ENCODE measurements around the gene PRKCA. TPM values are rescaled to one million over a fixed set of nuclear protein-coding genes. Genes with fewer than 3 reads are reported as not detected.
A peak's percentile ranks its signal among the peaks of the same experiment; 100 is the strongest.
"Not testable (repeated sequence)": the region's sequence is repeated elsewhere in the genome, so short reads cannot be mapped to it uniquely, and the experiment has no call there.

PRKCA gene
- total RNA-seq, 1 donor from 2014 or later = 4.3 TPM

DNA sequence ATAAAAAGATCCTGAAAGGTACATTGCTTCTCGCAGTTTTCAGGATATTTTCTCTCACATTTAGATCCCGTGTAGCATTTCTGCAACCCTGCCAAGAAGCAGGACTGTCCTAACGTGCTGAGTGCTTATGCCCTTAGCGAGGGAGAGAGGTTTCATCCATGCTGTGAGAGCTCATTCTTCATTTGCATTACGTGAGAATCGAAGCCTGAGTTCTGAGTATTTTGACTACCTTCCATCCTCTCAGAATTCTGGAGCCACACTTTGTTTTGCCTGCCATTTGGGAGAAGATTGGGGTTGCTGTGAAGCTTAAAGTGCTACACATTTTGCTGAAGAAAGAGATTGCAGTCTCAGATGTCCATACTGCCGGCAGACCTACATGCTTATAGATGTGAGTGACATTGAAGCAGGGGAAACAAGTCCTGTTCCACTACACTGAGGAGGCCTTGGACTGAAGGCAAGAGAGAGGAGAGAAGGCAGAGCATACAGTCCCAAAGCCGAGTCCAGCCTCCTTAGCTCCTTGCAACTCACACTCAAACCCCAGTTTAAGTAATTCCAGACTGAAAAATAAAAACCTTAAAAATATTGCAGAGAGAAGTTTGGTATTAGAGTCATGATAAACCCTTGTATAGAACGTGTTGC, 183.0 kb downstream of the PRKCA start:
- no peak for DNase-seq (ENCODE audit: low spot score)

DNA sequence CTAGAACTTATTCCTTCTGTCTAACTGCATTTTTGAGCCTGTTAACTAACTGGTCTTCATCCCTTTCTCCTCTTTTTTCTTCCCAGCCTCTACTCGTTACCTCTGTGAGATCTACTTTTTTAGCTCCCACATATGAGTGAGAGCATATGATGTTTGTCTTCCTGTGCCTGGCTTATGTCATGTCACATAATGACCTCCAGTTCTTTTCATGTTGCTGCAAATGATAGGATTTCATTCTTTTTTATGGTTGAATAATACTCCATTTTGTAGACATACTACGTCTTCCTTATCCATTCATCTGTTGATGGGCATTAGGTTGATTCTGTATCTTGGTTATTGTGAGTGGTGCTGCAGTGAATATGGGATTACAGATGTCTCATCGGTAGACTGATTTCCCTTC, 184.7 kb downstream of the PRKCA start:
- no peak for DNase-seq (ENCODE audit: low spot score)

DNA sequence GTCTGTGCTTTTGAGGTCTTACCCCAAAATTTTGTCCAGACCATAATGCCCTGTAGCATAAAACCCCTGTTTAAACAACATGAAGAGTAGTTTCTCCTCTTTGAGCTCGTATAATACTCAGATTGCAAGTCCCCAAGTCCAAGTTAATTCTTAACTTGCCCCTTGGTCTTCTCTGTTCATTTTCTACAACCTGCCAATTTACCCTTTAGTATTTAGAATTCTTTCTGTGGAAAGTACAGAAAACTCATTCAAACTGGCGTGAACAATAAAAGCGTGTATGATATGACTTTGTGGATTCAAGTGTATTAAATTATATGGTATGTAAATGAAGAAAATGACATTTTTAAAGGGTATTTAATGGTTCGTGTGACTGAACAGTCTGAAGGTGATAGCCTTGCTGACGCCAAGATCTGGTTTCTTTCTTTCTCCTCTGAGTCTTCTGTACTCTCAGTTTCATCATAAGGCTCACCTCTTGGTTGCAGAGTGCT, 185.6 kb downstream of the PRKCA start:
- no peak for DNase-seq (ENCODE audit: low spot score)

DNA sequence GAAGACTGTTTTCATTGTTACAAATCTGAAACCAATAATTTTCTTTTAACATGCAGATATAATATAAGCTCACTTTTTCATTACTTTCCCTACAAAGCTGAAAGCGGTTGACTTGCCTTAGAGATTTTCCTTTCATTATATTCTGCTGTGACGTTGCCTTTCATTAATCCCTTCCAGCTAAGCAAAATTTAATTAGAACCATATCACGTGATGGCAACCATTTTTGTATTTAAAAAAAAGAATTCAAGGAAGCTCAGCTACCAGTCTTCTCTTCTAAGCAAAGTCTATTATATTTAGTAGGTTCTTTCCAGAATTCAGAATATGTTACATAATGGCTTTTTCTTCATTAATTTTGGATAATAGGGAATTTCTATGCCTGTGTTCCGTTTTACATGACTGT, 186.5 kb downstream of the PRKCA start:
- DNase-seq (ENCODE audit: low spot score) = no peak

DNA sequence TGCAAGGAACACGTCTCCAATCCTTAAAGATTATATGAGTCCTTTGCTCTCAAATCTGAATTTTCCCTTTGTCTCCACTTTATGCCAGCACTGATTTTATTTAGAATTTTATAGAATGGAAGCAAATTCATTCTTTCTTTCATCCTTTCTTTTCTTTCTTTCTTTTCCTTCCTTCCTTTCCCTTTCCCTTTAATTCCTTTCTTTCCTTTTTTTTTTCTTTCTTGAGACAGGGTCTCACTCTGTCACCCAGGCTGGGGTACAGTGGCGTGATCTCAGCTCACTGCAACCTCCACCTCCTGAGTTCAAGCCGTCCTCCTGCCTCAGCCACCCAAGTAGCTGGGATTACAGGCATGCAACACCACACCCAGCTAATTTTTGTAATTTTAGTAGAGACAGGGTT, 187.2 kb downstream of the PRKCA start:
- not testable (repeated sequence) for DNase-seq (ENCODE audit: low spot score)

DNA sequence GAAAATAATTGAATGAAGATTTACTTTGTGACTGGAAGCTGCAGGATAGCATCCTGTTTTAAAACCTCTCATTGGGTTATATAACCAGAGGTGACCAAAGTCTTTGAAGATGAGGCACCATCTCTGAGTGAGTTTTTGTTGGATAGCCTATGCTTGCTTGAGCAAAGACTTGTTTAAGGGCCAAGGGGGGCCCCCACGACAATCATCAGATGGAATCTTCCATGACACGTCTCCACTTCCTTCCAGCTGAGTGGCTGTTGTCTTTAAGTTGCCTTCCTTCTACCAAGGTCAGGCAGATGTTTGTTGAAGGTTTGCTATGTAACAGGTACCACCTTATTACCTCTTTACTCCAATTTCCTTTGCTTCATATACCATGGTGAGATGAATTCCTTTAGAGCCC, 188.8 kb downstream of the PRKCA start:
- no peak for DNase-seq (ENCODE audit: low spot score)

DNA sequence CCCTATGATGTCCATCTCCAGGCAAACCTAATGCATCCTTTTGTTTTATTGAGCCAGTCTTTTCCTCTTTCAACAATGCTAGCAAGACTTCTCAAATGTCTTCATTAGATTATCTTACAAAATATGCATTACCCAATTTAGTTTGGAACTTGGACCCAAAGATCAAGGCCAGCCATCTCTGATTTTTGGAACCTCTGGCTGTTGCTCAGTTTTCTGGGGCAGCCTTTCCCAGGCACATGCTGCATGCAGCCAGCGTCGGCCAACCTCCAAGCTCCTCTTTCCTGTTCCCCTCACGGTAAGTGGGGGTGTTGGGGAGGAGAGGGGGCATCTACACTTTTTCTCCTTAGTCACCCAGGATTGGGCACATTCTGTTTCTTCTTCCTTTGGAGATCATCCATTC, 189.3 kb downstream of the PRKCA start:
- no peak for DNase-seq (ENCODE audit: low spot score)

DNA sequence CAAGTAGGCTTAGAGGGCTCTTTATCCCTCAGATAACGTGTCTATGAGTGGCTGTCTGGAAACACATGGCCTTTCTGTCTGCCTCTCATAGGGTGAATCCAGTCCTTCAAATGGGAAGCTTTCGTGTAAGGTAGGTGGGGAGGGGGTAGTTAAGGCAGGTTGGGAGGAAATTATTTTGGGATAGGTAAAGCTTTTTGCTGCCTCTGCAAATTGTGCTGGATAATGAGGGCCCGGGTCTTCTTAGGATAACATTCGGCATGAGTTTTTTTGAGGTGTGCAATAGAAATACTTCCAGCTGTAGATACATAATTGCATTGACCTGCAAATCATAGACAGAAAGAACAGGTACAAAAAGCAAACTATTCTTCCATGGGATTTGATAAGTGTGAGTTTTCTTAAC, 189.7 kb downstream of the PRKCA start:
- DNase-seq (ENCODE audit: low spot score) = no peak

DNA sequence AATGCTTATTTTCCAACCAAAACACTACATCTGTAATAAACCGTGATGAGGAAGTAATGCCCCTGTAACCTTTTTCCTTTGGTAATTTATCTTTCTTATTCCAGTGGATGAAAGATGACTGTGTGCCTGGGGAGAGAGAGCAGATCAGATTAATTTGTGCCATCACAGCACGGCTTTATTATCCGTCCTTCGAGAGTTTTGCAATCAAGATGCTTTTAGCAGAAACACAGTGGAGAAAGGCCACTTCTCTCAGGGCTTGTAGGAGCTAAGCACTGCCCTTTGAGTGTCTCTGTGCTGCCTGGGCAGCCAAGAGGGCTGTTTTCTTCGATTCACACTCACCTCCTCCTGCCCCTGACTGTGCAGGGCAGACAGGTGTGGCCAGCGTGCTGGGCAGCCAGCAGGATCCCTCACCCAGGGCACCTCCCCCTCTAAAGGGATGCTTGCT, 190.2 kb downstream of the PRKCA start:
- peak; percentile 22 for DNase-seq (ENCODE audit: low spot score)

DNA sequence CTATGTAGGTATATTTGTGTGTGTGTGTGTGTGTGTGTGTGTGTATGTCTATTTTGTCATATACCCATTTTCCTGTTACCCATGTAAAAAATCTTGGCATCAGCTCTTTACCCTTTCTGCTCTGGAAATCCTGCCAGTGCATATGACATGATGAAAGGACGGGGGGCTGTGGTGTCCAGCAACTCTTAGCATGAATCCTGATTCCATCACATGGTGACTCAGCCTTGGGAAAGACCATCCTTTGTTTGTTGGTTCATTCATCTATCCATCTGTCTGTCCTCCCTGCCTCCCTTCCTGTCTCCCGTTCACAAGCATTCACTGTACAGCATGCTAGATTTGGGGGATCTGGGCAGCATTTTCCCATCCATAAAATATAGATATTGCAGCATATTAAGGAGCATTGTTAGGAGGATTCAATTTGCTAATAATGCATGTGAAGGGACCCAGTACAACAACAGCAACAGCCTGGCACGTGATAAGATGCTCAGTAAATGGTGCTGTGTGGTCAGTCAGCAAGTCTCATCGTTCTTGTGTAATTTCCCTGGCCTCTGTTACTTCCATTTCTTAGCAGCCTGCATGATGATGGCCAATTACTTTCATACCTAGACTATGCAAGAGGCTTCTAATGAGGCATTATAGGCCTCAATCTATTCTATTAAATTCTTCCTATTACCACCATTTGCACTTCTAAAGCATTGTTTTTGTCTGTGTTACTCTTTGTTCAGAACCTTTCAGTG, 191.0 kb downstream of the PRKCA start:
- no peak for DNase-seq (ENCODE audit: low spot score)

DNA sequence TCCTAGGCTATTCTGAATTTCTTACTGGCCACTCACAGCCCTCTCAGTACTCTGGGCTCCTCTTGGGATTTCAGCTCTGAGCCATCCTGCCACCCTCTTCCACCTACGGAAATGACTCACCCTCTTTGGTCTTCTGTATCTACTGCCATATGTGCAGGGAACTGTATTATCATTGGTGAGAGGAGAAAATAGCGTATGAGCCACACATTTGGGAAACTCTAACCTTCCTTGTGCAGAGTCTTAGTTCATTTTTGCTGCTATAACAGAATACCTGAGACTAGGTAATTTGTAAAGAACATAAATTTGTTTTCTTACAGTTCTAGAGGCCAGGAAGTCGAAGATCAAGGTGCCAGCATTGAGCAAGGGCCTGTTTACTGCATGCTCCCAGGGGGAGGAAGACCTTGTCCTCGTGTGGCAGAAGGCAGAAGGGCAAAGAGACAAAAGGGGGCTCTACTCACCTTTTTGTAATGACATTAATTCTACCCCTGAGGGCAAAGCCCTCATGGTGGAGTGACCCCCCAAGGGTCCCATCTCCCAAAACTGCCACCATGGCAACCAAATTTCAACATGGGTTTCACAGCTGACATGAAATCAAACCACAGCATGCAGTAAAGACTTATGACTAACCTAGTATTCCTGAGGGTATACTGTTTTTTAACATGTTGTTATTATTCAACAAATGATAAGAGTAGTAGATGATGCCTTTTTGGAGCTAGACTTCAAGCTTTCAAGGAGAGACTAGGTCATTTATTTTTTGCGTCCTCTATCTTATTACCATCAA, 191.8 kb downstream of the PRKCA start:
- DNase-seq (ENCODE audit: low spot score) = no peak

DNA sequence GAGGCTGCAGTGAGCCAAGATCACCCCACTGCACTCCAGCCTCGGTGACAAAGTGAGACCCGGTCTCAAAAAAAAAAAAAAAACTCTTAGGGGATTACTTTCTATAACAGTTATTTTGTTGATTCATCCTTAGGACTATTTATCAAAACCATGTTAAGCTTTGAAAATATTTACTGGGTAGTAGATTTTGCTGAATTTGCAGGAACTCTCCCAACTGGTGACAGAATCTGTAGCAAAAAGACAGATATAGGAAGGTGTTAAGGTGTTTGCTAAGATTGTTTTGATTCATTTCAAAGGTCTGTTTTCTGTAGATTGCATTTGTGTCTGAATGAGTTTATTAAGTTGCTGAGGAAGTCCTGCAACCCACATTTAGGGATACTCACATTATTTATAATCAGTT, 192.6 kb downstream of the PRKCA start:
- DNase-seq (ENCODE audit: low spot score) = no peak

DNA sequence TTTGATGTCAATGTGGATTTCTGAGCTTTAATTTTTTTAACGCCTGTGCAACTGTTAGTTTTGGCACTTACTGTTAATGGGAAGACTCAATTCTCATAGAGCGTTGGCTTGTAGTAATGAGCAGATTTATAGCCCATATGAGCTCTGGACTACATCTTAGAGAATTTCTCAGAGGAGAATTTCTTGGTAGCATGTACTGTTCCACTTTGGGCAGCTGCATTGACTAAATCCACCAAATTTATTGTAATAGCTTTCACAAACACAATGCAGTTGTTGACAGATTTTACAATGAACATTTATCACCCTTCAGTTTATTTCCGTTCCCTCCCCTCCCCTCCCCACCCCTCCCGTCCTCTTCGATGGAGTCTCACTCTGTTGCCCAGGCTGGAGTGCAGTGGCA, 193.9 kb downstream of the PRKCA start:
- no peak for DNase-seq (ENCODE audit: low spot score)

DNA sequence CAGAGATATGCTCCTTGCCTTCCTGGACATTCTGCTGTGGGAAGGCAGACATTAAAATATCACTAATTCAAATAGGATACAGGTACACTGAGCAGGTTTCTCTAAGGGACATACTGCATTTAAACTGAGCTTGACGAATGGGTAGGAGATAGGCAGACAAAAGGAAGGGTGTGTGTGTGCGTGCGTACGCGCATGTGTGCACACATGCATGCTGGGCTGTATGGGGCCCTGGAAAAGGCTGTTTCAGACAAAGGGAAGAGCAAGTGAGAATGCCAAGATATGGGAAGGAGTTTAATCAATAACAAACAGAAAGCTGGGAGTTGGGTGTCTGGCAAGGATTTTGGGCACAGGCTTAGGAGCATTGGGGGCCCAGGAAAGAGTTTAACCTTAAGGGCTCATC, 196.2 kb downstream of the PRKCA start:
- no peak for DNase-seq (ENCODE audit: low spot score)

DNA sequence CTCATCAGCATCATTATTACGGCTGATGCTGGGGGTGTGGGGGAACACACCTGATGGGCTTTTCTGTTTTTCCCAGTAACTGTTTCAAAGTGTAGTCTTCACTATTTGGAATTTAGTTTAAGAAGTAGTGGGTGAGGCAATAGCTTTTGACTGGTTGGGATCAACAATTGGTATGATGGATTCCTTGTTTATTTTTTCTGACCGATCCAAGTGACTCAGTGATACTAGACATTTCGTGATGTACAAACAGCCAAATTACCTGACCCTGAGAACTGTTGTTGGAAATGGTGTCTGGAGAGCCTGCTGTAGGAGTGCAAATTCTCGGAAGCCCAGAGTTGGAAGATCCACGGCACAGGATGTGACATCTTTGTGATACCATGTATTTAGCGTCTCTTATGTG, 204.2 kb downstream of the PRKCA start:
- DNase-seq (ENCODE audit: low spot score) = no peak

DNA sequence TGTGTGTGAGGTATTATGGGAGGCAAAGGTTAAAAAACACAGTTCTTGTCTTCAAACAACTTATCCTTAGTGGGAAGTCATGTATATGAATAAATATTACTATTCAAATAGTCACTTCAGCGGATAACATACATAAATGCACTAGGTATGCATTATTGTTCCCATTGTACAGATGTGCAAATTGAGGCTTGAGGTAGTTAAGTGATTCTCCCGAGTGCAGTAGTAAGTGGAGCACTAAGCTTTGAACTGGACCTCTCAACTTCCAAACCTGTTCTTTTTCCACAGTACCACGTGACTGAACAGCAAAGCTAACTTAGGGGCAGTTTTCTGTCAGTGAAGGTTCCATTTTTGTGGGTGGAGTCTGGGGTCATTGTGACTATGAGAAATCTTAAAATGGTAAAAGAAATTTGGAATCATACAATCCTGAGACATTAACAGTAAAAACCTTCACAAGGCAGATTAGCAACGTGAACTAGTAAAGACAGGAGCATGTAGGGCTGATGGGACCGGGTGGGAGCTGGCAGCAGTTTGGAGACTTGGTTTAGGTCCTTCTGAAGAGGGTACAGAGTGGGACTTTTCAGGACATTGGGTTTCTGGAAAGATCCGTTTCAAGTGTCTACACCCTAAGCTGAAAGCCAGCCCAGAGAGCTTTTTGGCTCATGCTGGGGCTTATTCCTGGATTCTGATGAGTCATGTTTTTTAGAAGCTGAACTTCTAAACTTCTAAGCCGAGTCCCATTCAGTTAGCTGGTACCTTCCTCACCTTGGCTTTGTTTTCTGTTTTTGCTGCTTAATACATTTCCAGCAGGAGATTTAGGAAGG, 204.9 kb downstream of the PRKCA start:
- peak; percentile 60 for DNase-seq (ENCODE audit: low spot score)

DNA sequence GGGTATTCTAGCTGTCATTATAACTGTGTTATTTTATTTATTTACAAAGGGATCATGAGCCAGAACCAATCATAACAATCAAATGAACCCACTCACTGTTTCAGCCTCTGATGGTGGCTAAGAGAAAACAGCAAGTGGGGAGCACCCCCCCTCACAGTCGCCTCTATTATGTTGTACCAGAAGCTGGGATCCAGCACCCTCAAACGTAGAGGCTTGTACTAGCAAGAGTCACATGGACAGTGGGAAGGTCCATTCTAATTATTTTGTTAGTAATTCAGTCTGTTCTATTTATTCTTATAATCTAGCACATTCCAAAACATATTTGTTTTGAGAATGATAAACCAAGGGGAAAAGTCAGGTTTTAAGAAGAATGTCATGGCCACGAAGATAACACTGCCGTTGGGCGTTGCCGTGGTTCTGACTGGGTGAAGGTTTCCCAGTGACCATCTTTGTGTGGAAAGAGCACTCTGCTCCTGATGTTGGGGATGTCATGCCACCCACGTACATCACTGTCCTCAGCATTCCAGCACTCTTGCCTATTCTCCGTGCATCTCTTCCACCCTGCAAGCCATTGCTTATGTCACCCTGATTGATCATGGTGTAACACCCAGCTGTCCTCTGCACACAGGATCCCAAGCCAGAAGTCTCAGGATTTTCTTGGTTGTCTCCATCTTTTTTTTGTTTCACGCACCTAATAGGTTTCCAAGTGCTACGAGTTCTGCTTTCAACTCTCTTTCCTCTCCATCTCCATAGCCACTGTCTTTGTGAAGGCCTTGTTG, 205.8 kb downstream of the PRKCA start:
- no peak for DNase-seq (ENCODE audit: low spot score)

DNA sequence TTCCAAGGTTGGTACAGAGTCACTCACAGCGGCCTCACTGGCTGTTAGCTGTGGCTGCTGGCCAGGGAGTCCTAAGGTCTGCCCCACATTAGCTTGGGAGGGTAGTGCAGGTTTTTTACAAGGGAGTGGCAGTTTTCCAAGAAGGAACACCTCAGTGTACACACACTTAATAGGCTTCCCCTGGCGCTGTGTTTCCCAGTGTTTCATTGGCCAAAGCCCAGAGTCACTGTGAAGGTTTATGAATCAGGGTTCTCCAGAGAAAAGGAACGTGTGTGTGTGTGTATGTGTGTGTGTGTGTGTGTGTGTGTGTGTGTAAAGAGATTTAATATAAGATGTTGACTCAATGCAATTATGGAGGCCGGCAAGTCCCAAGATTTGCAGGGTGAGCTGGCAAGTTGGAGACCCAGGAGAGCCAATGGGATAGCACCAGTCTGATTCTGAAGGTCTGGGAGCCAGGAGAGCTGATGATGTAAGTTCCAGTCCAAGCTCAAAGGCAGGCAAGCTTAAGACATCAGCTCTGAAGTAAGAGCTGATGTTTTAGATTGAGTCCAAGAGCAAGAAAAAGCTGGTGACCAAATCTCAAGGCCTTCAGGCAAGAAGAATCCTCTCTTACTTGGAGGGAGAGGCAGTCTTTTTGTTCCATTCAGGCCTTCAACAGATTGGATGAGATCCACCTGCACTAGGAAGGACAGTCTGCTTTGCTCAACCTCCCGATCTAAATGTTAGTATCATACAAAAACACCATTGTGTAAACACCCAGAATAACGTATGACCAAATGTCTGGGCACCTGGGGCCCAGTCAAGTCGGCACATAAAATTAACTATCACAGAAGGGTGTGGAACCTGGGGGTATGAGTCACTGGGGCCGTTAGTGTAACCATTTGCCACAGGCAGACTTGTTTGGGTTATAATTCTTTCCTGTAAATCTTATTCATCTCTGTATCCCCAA, 206.8 kb downstream of the PRKCA start:
- DNase-seq (ENCODE audit: low spot score) = no peak

DNA sequence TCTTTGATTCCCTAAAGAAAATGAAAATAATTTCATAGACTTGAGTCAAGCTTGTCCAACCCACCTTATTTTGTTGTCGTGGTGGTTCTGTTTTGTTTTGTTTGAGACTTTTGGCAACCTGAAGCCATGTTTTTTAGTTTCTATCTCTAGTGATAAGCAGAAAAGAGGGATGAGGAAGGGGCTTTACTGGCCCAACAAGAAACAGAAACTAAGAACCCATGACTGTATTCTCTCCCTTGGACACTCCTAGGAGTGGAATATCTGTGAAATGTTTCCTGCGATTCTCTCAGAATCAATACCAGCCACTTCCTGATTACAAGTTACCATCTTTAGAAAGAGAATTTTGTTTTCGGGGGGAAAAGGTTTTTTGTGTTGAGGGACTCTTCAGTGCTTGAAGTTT, 207.5 kb downstream of the PRKCA start:
- DNase-seq (ENCODE audit: low spot score) = no peak

DNA sequence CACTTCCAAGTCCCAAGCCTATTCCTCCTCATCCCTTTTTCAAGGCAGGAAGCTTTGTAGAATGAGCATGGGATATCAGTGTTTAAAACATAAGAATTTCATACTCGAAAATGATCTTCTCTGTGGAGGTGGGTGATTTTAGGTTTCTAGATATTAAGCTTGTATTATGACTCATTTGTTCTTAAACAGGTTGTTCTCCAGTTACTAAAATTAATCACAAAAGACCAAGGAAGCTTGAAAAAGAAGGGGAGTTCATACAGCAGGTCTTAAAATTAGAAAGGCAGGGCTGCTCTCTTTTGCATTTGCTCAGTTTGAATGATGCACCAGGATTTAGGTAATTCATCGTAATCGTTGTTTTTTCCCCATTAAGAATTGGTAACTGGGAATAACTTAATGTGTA, 208.7 kb downstream of the PRKCA start:
- no peak for DNase-seq (ENCODE audit: low spot score)

Measured in umbilical cord (tissue), 2 donors.